NCI-H2107 treated with DMSO at 0.1 percent for 48 hours (cell line): ENCODE results near the gene TMED5.
"Not testable (repeated sequence)": the region's sequence is repeated elsewhere in the genome, so short reads cannot be mapped to it uniquely, and the experiment has no call there.

Experiments used
- DNase-seq: peaks from one replicate; lab custom pipeline; 2025; ENCODE audit not compliant: unreplicated experiment; lab: John Stamatoyannopoulos, UW

The TMED5 gene

GRCh38 chr1:93172778-93173177 is 7.4 kb downstream of the TMED5 start:
- DNase-seq: no peak

GRCh38 chr1:93171549-93172034 is 8.6 kb downstream of the TMED5 start:
- no peak for DNase-seq

- not testable (repeated sequence) for DNase-seq
Measured at GRCh38 chr1:93170141-93170678, 10.0 kb downstream of the TMED5 start.

GRCh38 chr1:93167006-93167405 is 13.2 kb downstream of the TMED5 start:
- DNase-seq: no peak

- DNase-seq: not testable (repeated sequence)
Measured at GRCh38 chr1:93165895-93166294, 14.3 kb downstream of the TMED5 start.

GRCh38 chr1:93164816-93165215 is 15.4 kb downstream of the TMED5 start:
- DNase-seq: no peak

- DNase-seq: not testable (repeated sequence)
Measured at GRCh38 chr1:93163314-93163713, 16.9 kb downstream of the TMED5 start.

- no peak for DNase-seq
Measured at GRCh38 chr1:93159337-93159736, 20.9 kb downstream of the TMED5 start.

GRCh38 chr1:93155335-93155734 is 24.9 kb downstream of the TMED5 start:
- DNase-seq: no peak

GRCh38 chr1:93154898-93155297 is 25.3 kb downstream of the TMED5 start:
- no peak for DNase-seq

GRCh38 chr1:93152835-93153234 is 27.4 kb downstream of the TMED5 start:
- no peak for DNase-seq

GRCh38 chr1:93151474-93151873 is 28.7 kb downstream of the TMED5 start:
- DNase-seq: no peak

- DNase-seq: no peak
Measured at GRCh38 chr1:93150729-93151128, 29.5 kb downstream of the TMED5 start.

- no peak for DNase-seq
Measured at GRCh38 chr1:93148001-93148400, 32.2 kb downstream of the TMED5 start.

- DNase-seq: no peak
Measured at GRCh38 chr1:93143769-93144168, 36.4 kb downstream of the TMED5 start.

- no peak for DNase-seq
Measured at GRCh38 chr1:93143136-93143535, 37.1 kb downstream of the TMED5 start.

GRCh38 chr1:93142161-93142560 is 38.1 kb downstream of the TMED5 start:
- DNase-seq: no peak

- DNase-seq: no peak
Measured at GRCh38 chr1:93140106-93140505, 40.1 kb downstream of the TMED5 start.

GRCh38 chr1:93137604-93138292 is 42.5 kb downstream of the TMED5 start:
- DNase-seq: no peak

- no peak for DNase-seq
Measured at GRCh38 chr1:93136445-93136844, 43.8 kb downstream of the TMED5 start.

- DNase-seq: no peak
Measured at GRCh38 chr1:93132638-93133037, 47.6 kb downstream of the TMED5 start.

- DNase-seq: no peak
Measured at GRCh38 chr1:93129507-93130099, 50.6 kb downstream of the TMED5 start.
